NCI-H1694 treated with DMSO at 0.1 percent for 48 hours (cell line): Measurements from ENCODE around the gene PIGBOS1.
"Not testable (repeated sequence)": the region's sequence is repeated elsewhere in the genome, so short reads cannot be mapped to it uniquely, and the experiment has no call there.

Experiments
- DNase-seq: peaks from one replicate; lab custom pipeline; 2025; lab: John Stamatoyannopoulos, UW

Gene PIGBOS1

GRCh38 chr15:55290528-55291057 lies 28.3 kb downstream of the PIGBOS1 start:
- peak; percentile 52 for DNase-seq

GRCh38 chr15:55289746-55290527 lies 29.0 kb downstream of the PIGBOS1 start, which contains the start of gene RAB27A:
Gene RAB27A, minus strand, starts transcription at chr15:55289813. Its CDS starts 54,879 bp downstream, at chr15:55234934.
- no peak for DNase-seq

GRCh38 chr15:55289011-55289745 lies 29.7 kb downstream of the PIGBOS1 start:
- peak; percentile 70 for DNase-seq

DNA sequence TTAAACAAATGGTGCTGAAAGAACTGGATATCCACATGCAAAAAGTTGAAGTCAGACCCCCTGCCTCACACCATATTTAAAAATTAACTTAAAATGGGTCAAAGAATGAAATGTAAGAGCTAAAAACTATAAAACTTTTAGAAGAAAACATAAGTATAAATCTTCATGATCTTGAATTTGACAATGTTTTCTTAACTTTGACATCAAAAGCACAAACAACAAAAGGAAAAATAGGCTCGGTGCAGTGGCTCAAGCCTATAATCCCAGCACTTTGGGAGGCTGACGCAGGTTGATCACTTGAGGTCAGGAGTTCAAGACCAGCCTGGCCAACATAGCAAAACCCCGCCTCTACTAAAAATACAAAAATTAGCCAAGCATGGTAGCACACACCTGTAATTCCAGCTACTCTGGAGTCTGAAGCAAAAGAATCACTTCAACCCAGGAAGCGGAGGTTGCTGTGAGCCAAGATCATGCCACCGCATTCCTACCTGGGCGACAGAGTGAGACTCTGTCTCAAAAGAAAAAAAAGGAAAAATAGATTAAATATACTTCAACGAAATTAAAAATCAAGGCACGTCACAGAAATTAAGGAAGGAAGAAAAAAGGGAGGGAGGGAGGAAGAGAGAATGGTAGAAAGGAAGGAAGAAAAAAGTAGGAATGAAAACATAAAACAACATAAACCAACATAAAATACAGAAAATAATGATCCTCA lies 30.8 kb downstream of the PIGBOS1 start:
- no peak for DNase-seq

- DNase-seq: not testable (repeated sequence)
Observed at GRCh38 chr15:55286442-55287189, 32.3 kb downstream of the PIGBOS1 start.

GRCh38 chr15:55284426-55284825 lies 34.5 kb downstream of the PIGBOS1 start:
- DNase-seq: no peak

GRCh38 chr15:55283379-55284147 lies 35.4 kb downstream of the PIGBOS1 start:
- no peak for DNase-seq

DNA sequence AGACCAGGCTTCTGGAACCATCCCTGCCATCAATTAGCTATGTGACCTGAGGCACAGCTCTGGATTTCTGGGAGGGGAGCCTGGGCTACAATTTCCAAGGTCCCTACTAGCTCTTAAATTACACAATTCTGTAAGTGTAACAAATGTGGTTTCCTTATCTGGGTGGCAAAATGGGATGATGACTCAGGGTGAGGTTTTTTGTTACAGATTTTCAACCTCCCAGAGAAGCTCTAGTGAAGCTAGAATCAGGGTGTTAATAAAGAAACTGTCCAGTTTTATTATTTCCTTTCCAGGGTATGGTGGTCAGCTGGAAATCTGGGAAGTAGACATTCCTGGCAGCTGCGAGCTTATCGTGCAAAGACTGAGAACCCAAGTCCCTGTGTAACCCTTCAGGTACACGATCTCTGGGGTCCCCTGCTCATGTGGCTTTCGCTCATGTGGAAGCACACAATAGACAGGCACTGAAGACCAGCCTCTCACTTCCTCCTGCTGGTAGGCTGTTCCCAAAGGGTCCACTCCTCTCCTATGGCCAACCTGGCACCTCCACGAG lies 36.6 kb downstream of the PIGBOS1 start:
- DNase-seq: no peak

DNA sequence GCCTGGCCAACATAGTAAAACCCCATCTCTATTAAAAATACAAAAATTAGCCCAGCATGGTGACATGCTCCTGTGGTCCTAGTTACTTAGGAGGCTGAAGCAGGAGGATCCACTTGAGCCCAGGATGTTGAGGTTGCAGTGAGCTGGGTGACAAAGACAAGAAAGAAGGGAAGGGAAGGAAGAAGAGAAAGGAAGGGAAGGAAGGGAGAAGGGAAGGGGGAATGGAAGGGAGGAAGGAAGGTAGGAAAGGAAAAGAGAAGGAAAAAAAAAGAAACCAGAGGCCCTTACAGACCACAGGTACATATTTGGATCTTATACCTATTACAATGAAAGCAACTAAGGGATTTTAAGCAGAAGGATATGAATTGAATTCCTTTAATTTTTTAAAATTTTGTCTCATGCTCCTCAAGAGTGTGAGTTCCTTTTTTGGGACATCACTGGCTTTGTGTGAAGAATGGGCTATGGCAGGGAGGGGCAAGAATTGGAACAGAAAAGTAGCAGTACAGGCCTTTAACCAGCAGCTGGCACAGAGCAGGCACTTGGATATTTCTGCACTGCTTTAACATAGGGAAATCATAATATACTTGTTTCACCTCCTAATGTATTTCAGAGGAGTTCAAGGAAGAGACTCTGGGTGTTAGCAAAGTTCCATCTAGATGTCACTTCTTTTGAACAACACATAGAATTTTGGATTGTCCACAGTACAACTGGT lies 37.2 kb downstream of the PIGBOS1 start:
- DNase-seq: no peak

DNA sequence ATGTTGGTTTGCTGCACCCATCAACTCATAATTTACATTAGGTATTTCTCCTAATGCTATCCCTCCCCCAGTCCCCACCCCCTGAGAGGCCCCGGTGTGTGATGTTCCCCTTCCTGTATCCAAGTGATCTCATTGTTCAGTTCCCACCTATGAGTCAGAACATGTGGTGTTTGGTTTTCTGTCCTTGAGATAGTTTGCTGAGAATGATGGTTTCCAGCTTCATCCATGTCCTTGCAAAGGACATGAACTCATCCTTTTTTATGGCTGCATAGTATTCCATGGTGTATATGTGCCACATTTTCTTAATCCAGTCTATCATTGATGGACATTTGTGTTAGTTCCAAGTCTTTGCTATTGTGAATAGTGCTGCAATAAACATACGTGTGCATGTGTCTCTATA lies 38.3 kb downstream of the PIGBOS1 start:
- DNase-seq: not testable (repeated sequence)

DNA sequence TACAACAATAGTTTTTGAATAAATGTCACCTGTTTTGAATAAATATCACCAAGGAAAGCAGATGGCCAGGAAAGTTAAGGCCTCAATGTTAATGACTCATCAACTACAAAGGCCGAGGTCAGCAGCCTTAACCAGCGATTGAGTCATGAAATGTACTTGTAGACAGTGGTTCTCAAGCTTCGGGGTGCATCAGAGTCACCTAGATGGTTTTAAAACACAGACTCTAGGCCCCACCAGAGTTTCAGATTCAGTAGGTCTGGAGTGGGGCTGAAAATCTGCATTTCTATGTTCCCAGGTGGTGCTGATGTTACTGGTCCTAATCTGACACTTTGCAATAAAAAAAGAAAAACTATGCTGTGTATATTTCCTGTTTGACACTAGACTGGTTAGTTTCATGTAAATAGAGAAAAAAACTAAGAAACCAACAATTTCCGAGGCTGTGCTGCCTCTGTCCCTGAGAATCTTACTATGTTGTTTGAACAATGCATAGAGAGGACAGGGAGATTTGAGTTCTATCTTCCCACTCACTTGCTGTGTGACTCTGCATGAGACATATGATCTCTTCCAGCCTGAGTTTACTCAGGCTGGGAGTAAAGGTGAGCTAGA lies 39.1 kb downstream of the PIGBOS1 start:
- DNase-seq: no peak

GRCh38 chr15:55279100-55279745 lies 39.7 kb downstream of the PIGBOS1 start:
- no peak for DNase-seq

DNA sequence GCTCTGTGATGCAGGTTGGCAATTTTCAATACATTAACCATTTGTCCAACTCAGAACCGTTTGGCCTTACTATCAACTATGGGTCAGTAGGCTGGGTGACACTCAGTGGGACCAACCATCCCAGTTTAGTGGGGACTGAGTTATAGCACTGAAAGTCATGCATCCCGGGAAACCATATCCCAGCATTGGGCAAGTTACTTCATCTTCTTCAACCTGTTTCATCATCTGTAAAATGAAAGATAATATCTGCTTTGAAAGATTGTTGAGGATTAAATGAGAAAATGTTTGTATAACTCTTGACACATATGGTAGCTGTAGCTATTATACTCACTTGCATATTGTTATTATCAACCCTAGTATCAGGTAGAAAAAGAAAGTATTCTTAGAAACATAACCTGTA lies 41.2 kb downstream of the PIGBOS1 start:
- DNase-seq: no peak

DNA sequence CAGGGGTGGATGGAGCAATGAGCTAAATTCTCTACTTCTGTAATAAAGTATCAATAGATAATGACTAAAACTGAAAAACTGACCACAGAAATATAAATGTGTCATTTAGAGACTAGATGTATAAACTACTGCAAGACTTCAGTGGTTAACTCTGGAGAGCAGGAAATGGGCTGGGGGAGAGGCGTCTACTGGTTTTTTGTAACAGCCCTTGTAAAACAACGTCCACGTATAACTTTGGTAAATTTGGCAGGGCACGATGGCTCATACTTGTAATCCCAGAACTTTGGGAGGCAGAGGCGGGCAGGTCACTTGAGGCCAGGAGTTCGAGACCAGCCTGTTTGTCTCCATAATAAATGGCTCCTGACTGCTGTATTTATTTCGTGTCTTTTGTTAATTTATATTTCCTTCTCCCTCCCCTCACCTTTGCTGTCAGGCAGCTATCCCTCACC lies 41.8 kb downstream of the PIGBOS1 start:
- no peak for DNase-seq

DNA sequence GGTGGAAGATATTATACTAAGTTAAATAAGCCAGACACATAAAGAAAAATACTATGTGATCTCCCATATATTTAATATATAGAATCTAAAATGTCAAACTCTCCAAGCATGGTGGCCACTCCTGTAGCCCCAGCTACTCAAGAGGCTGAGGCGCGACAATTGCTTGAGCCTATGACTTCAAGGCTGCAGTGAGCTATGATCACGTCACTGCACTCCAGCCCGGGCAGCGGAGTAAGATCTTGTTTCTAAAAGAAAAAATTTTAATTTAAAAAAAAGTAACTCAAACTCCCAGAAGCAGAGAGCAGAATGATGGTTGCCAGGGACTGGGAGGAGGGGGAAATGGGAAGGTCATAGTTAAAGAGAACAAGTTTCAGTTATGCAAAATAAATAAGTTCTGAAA lies 42.6 kb downstream of the PIGBOS1 start:
- no peak for DNase-seq

- no peak for DNase-seq
Observed at GRCh38 chr15:55270291-55270690, 48.6 kb downstream of the PIGBOS1 start.

DNA sequence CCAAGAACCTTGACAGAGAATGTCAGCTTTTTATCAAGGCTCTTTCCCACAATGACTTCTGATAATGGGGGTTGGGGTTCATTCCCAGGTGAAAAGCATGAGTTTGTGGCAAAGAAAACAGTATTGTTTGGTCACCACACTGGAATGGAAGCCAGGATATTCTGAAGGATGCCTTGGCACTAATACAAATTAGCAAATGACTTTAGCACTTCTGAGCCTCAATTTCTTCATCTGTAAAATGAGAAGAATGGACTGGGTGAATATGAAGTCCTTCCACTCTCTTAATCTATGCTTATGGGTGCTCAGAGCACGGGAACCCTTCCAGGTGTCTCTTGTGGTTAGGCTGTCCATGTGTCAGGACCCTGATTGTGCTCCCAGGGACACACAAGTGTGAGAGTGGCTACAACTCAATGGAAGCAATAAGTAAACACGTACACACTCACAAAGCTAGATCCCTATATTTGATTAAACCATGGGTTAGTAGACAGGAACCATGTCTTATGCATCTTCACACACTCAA lies 50.7 kb downstream of the PIGBOS1 start:
- no peak for DNase-seq

GRCh38 chr15:55267401-55268175 lies 51.3 kb downstream of the PIGBOS1 start:
- no peak for DNase-seq
